A673 (cell line): ENCODE data around the gene GALR1. TPM values are rescaled to one million over a fixed set of nuclear protein-coding genes. Genes with fewer than 3 reads are reported as not detected.

Experiments
- BruUV-seq: library from RNA; stranded (reverse); fragments of 400-500 nt; replicated peaks from 2 replicates; lab custom pipeline; 2021; lab: Mats Ljungman, UMichigan
- CTCF ChIA-PET: fragments of 300-600 bp; sonication (Branson Sonifier 250); formaldehyde crosslinking; loops from one replicate; lab custom pipeline; 2022; ENCODE audit warnings: antibody characterized with exemption; lab: Charles Lee
- POLR2A ChIA-PET: fragments of 300-600 bp; sonication (Branson Sonifier 250); formaldehyde crosslinking; loops from one replicate; lab custom pipeline; 2022; ENCODE audit warnings: antibody characterized with exemption; ENCODE audit not compliant: low non-redundant PET; lab: Charles Lee
- DNase-seq: peaks from one replicate; pipeline ENCODE4 v3.0.0-alpha.2; 2015; ENCODE audit warnings: low spot score
- H3K27ac ChIP-seq: fragments of 200-600 bp; sonication (generic); 2 replicates; pipeline ENCODE4 v1.5.1; 2016; ENCODE audit warnings: mixed run types, low read depth, mild to moderate bottlenecking, mixed read lengths, antibody characterized with exemption, low read length; ENCODE audit not compliant: poor library complexity, severe bottlenecking
- H3K27me3 ChIP-seq: fragments of 200-600 bp; sonication (generic); replicated peaks from 2 replicates; pipeline ENCODE4 v1.6.1; 2017; ENCODE audit warnings: mixed run types, low read depth, mild to moderate bottlenecking, mixed read lengths, antibody characterized with exemption, low read length; ENCODE audit not compliant: insufficient read depth, poor library complexity
- H3K36me3 ChIP-seq: fragments of 200-600 bp; sonication (generic); 2 replicates; pipeline ENCODE4 v1.6.1; 2016; ENCODE audit warnings: mixed run types, mild to moderate bottlenecking, mixed read lengths, antibody characterized with exemption, low read length; ENCODE audit not compliant: insufficient read depth, poor library complexity, severe bottlenecking
- H3K4me1 ChIP-seq: fragments of 200-600 bp; sonication (generic); 2 replicates; pipeline ENCODE4 v1.6.1; 2017; ENCODE audit warnings: mixed run types, mild to moderate bottlenecking, mixed read lengths, antibody characterized with exemption, low read length; ENCODE audit not compliant: insufficient read depth, poor library complexity, severe bottlenecking
- H3K4me3 ChIP-seq: fragments of 200-600 bp; sonication (generic); 2 replicates; pipeline ENCODE4 v1.5.1; 2016; ENCODE audit warnings: low read depth, mixed run types, mild to moderate bottlenecking, mixed read lengths, low read length; ENCODE audit not compliant: poor library complexity, severe bottlenecking
- H3K9me3 ChIP-seq: fragments of 200-600 bp; sonication (generic); 2 replicates; pipeline ENCODE4 v1.6.1; 2016; ENCODE audit warnings: mixed run types, low read depth, mild to moderate bottlenecking, mixed read lengths, antibody characterized with exemption, low read length; ENCODE audit not compliant: poor library complexity, severe bottlenecking
- CTCF ChIP-seq: fragments of 300-800, 200-600 bp; sonication (generic); conservative IDR thresholded peaks from 2 replicates; pipeline ENCODE4 v1.5.1; 2017; ENCODE audit warnings: low read depth, mild to moderate bottlenecking, antibody characterized with exemption, low read length, moderate library complexity, mixed read lengths
- EZH2 ChIP-seq: fragments of 200-600 bp; sonication (generic); IDR thresholded peaks from 2 replicates; pipeline ENCODE4 v1.6.1; 2017; ENCODE audit warnings: borderline replicate concordance, low read depth, mild to moderate bottlenecking, mixed read lengths, antibody characterized with exemption, low read length; ENCODE audit not compliant: poor library complexity, severe bottlenecking
- intact Hi-C: fragments of 100-400 bp; cut with micrococcal nuclease; formaldehyde crosslinking; loops from one replicate; pipeline ENCODE4 v1.10.0; 2022; ENCODE audit not compliant: unreplicated experiment
- total RNA-seq: library from RNA; stranded (reverse); gene quantifications from 2 replicates; pipeline ENCODE4 v1.2.3, GENCODE V29; 2021

Gene GALR1
- total RNA-seq, 1 experiment from 2014 or later, result not detected

- ChIA-PET POLR2A (no interaction called here), CTCF (no interaction called here)
- peaks cover 13% of the 10 kb centered on the region for H3K9me3 ChIP-seq
- no peak for DNase-seq
- no peak overlapping the region for H3K27ac ChIP-seq
- BruUV-seq, result no TSS peak
- TF ChIP-seq EZH2, result no peak
- TF ChIP-seq CTCF, result no peak
- H3K4me1 ChIP-seq, result no peaks in the 10 kb centered on the region
- H3K4me3 ChIP-seq, result no peak overlapping the region
- intact Hi-C loops, result no loop called here
- H3K27me3 ChIP-seq, result no peaks in the 10 kb centered on the region
- H3K36me3 ChIP-seq, result no peaks in the 10 kb centered on the region
Observed at GRCh38 chr18:77262643-77263465, 13.2 kb downstream of the GALR1 start.

- intact Hi-C loops, result no loop called here
- Histone ChIP-seq H3K36me3 (no peaks in the 10 kb centered on the region), H3K4me3 (no peak overlapping the region), H3K27ac (no peak overlapping the region), H3K4me1 (no peaks in the 10 kb centered on the region), H3K27me3 (no peaks in the 10 kb centered on the region), H3K9me3 (peaks cover 13% of the 10 kb centered on the region)
- no TSS peak for BruUV-seq
- CTCF ChIA-PET, result no interaction called here
- no peak for TF ChIP-seq CTCF
- TF ChIP-seq EZH2, result no peak
- DNase-seq, result no peak
- POLR2A ChIA-PET, result no interaction called here
Observed at GRCh38 chr18:77263466-77263763, 13.8 kb downstream of the GALR1 start.

DNA sequence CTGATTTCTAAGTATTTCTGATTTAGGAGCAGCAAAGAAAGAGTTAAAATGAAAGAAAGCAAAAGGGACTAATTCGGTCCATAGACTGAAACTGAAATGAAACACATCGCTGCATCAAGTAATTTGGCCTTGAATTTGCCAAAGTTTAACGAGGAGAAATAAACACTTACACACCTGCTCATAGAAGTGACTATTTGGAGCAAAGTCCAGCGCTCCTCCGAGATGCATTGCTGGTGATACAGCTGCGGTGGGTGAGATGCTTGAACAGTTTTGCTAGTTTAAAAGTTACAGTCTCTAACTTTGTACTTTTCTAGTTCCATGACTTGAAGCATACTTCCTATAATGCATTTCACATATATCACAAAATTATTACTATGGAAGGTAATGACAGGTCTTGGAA lies 18.3 kb downstream of the GALR1 start:
- no TSS peak for BruUV-seq
- no peaks in the 10 kb centered on the region for H3K4me1 ChIP-seq
- ChIA-PET CTCF (no interaction called here), POLR2A (no interaction called here)
- no peaks in the 10 kb centered on the region for H3K36me3 ChIP-seq
- no peak overlapping the region for H3K4me3 ChIP-seq
- H3K27me3 ChIP-seq, result no peaks in the 10 kb centered on the region
- no peak for TF ChIP-seq CTCF
- TF ChIP-seq EZH2, result no peak
- intact Hi-C loops, result no loop called here
- DNase-seq, result no peak
- H3K9me3 ChIP-seq, result peaks cover 4% of the 10 kb centered on the region
- no peak overlapping the region for H3K27ac ChIP-seq
